ENCODE results near the gene SOX1.

The SOX1 gene

GRCh38 chr13:112101360-112101930 is 34.5 kb downstream of the SOX1 start:
- H3K4ac ChIP-seq (ENCODE audit: low read depth in 1 of 2, low read length in 2 of 2), result no peak overlapping the region
- H4K91ac ChIP-seq (ENCODE audit: low read length), result no peak overlapping the region
- no peak overlapping the region for H3K23ac ChIP-seq (ENCODE audit: low read length in 2 of 2)
- no peak overlapping the region for H2BK15ac ChIP-seq (ENCODE audit: low read depth, poor library complexity, severe bottlenecking)
- no peak overlapping the region for H3K14ac ChIP-seq (ENCODE audit: low read length in 2 of 2)
- no peak overlapping the region for H2AFZ ChIP-seq (ENCODE audit: low read depth, low read length)
- no peak for DNase-seq
- peaks cover 6% of the 10 kb centered on the region for H3K4me1 ChIP-seq (ENCODE audit: control insufficient read depth, insufficient read depth, low read depth, low read length)
- no peak overlapping the region for H3K9ac ChIP-seq (ENCODE audit: low read length)
- no peak overlapping the region for H3K18ac ChIP-seq (ENCODE audit: low read depth in 1 of 2, low read length in 2 of 2)
- no peak overlapping the region for H2BK12ac ChIP-seq (ENCODE audit: low read length in 2 of 2)
- H2BK120ac ChIP-seq (ENCODE audit: low read depth, low read length), result no peak overlapping the region
- peaks cover 49% of the 10 kb centered on the region in 2 experiments for H3K27me3 ChIP-seq (ENCODE audit: control insufficient read depth in 1 of 2, insufficient read depth in 1 of 2, low read length in 2 of 2)
- no peak overlapping the region for H2BK5ac ChIP-seq (ENCODE audit: low read depth, low read length, poor library complexity, severe bottlenecking)
- no peak overlapping the region for H3K27ac ChIP-seq (ENCODE audit: low read length, poor library complexity, severe bottlenecking)
- no peaks in the 10 kb centered on the region for H3K36me3 ChIP-seq (ENCODE audit: control insufficient read depth in 1 of 2, insufficient read depth in 2 of 2, low read depth in 1 of 2, low read length in 2 of 2)
- 66% methylated on average over 6 of the region's 11 CpGs for WGBS
- H3K4me2 ChIP-seq (ENCODE audit: low read length, poor library complexity, severe bottlenecking), result no peak overlapping the region
- H2AK5ac ChIP-seq (ENCODE audit: low read length, severe bottlenecking), result no peak overlapping the region
- H3K79me1 ChIP-seq (replicated peaks; ENCODE audit: low read length, poor library complexity, severe bottlenecking), result no peaks in the 10 kb centered on the region
- H3K4me3 ChIP-seq (ENCODE audit: insufficient read depth in 1 of 2, low read depth in 1 of 2, low read length in 2 of 2), result no peak overlapping the region
- no peaks in the 10 kb centered on the region for H3K9me3 ChIP-seq (ENCODE audit: control insufficient read depth, low read length)
- H4K8ac ChIP-seq (ENCODE audit: low read length), result no peak overlapping the region

GRCh38 chr13:112102243-112102642 is 35.3 kb downstream of the SOX1 start:
- Histone ChIP-seq H2BK15ac (ENCODE audit: low read depth, poor library complexity, severe bottlenecking) (no peak overlapping the region), H2BK120ac (ENCODE audit: low read depth, low read length) (no peak overlapping the region), H3K9me3 (ENCODE audit: control insufficient read depth, low read length) (no peaks in the 10 kb centered on the region), H4K8ac (ENCODE audit: low read length) (no peak overlapping the region), H3K27ac (ENCODE audit: low read length, poor library complexity, severe bottlenecking) (no peak overlapping the region), H2BK12ac (ENCODE audit: low read length in 2 of 2) (no peak overlapping the region), H2BK5ac (ENCODE audit: low read depth, low read length, poor library complexity, severe bottlenecking) (no peak overlapping the region), H3K36me3 (ENCODE audit: control insufficient read depth in 1 of 2, insufficient read depth in 2 of 2, low read depth in 1 of 2, low read length in 2 of 2) (no peaks in the 10 kb centered on the region), H2AFZ (ENCODE audit: low read depth, low read length) (no peak overlapping the region), H3K4me2 (ENCODE audit: low read length, poor library complexity, severe bottlenecking) (no peak overlapping the region), H3K23ac (ENCODE audit: low read length in 2 of 2) (no peak overlapping the region), H3K9ac (ENCODE audit: low read length) (no peak overlapping the region), H3K79me1 (replicated peaks; ENCODE audit: low read length, poor library complexity, severe bottlenecking) (no peaks in the 10 kb centered on the region), H2AK5ac (ENCODE audit: low read length, severe bottlenecking) (no peak overlapping the region), H3K27me3 (ENCODE audit: control insufficient read depth in 1 of 2, insufficient read depth in 1 of 2, low read length in 2 of 2) (peaks cover 57% of the 10 kb centered on the region in 2 experiments), H3K4me3 (ENCODE audit: insufficient read depth in 1 of 2, low read depth in 1 of 2, low read length in 2 of 2) (no peak overlapping the region), H3K4me1 (ENCODE audit: control insufficient read depth, insufficient read depth, low read depth, low read length) (peaks cover 6% of the 10 kb centered on the region), H4K91ac (ENCODE audit: low read length) (no peak overlapping the region), H3K4ac (ENCODE audit: low read depth in 1 of 2, low read length in 2 of 2) (no peak overlapping the region), H3K18ac (ENCODE audit: low read depth in 1 of 2, low read length in 2 of 2) (no peak overlapping the region), H3K14ac (ENCODE audit: low read length in 2 of 2) (no peak overlapping the region)
- no peak for DNase-seq
- 40% methylated on average over 7 of the region's 7 CpGs for WGBS

DNA sequence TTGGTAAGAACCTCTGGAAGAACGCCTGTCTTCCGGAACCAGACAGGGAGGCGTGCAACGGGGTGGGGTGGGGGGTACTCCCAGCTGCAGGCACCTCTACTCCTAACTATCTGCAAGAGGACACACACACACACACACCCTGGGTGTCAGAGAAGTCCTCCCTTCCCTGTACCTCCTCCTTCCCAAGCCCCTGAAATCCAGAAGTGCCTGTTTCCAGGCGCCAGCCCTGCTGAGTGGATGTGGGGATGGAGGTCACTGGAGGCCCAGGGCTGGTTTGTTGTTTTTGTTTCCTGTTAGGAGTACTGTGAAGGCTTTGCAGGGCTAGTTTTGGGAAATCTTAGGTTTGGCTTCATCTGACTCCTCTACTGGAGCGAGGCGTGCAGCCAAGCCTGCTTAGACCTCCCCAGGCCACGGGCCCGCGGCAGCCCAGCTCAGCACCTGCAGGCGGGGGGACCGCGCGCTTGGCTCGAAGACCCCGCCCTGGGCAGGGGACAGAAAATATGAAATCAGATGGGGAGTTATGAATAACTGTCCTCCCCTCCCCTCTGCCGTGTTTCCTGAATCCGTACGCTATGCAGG is 36.4 kb downstream of the SOX1 start:
- Histone ChIP-seq H2BK15ac (ENCODE audit: low read depth, poor library complexity, severe bottlenecking) (no peak overlapping the region), H3K4me2 (ENCODE audit: low read length, poor library complexity, severe bottlenecking) (no peak overlapping the region), H4K8ac (ENCODE audit: low read length) (no peak overlapping the region), H3K27ac (ENCODE audit: low read length, poor library complexity, severe bottlenecking) (no peak overlapping the region), H3K36me3 (ENCODE audit: control insufficient read depth in 1 of 2, insufficient read depth in 2 of 2, low read depth in 1 of 2, low read length in 2 of 2) (no peaks in the 10 kb centered on the region), H2BK120ac (ENCODE audit: low read depth, low read length) (no peak overlapping the region), H3K4me3 (ENCODE audit: insufficient read depth in 1 of 2, low read depth in 1 of 2, low read length in 2 of 2) (no peak overlapping the region), H2BK12ac (ENCODE audit: low read length in 2 of 2) (no peak overlapping the region), H2BK5ac (ENCODE audit: low read depth, low read length, poor library complexity, severe bottlenecking) (no peak overlapping the region), H3K9me3 (ENCODE audit: control insufficient read depth, low read length) (no peaks in the 10 kb centered on the region), H3K79me1 (replicated peaks; ENCODE audit: low read length, poor library complexity, severe bottlenecking) (no peaks in the 10 kb centered on the region), H2AFZ (ENCODE audit: low read depth, low read length) (no peak overlapping the region), H3K14ac (ENCODE audit: low read length in 2 of 2) (no peak overlapping the region), H3K4me1 (ENCODE audit: control insufficient read depth, insufficient read depth, low read depth, low read length) (peaks cover 6% of the 10 kb centered on the region), H3K9ac (ENCODE audit: low read length) (no peak overlapping the region), H2AK5ac (ENCODE audit: low read length, severe bottlenecking) (no peak overlapping the region), H3K18ac (ENCODE audit: low read depth in 1 of 2, low read length in 2 of 2) (no peak overlapping the region), H3K23ac (ENCODE audit: low read length in 2 of 2) (no peak overlapping the region), H4K91ac (ENCODE audit: low read length) (no peak overlapping the region), H3K27me3 (ENCODE audit: control insufficient read depth in 1 of 2, insufficient read depth in 1 of 2, low read length in 2 of 2) (peaks cover 63 to 66% of the 10 kb centered on the region in 2 experiments), H3K4ac (ENCODE audit: low read depth in 1 of 2, low read length in 2 of 2) (no peak overlapping the region)
- 40% methylated on average over 11 of the region's 19 CpGs for WGBS
- no peak for DNase-seq

- Histone ChIP-seq H3K4me3 (ENCODE audit: insufficient read depth in 1 of 2, low read depth in 1 of 2, low read length in 2 of 2) (peak overlapping the region in 1 of 2 experiments; percentile 12), H2BK5ac (ENCODE audit: low read depth, low read length, poor library complexity, severe bottlenecking) (no peak overlapping the region), H2BK12ac (ENCODE audit: low read length in 2 of 2) (no peak overlapping the region), H3K18ac (ENCODE audit: low read depth in 1 of 2, low read length in 2 of 2) (no peak overlapping the region), H3K9me3 (ENCODE audit: control insufficient read depth, low read length) (no peaks in the 10 kb centered on the region), H3K14ac (ENCODE audit: low read length in 2 of 2) (no peak overlapping the region), H3K4ac (ENCODE audit: low read depth in 1 of 2, low read length in 2 of 2) (no peak overlapping the region), H2AK5ac (ENCODE audit: low read length, severe bottlenecking) (no peak overlapping the region), H3K4me1 (ENCODE audit: control insufficient read depth, insufficient read depth, low read depth, low read length) (peaks cover 6% of the 10 kb centered on the region), H3K36me3 (ENCODE audit: control insufficient read depth in 1 of 2, insufficient read depth in 2 of 2, low read depth in 1 of 2, low read length in 2 of 2) (no peaks in the 10 kb centered on the region), H3K9ac (ENCODE audit: low read length) (no peak overlapping the region), H3K27me3 (ENCODE audit: control insufficient read depth in 1 of 2, insufficient read depth in 1 of 2, low read length in 2 of 2) (peaks cover 66 to 67% of the 10 kb centered on the region in 2 experiments), H3K23ac (ENCODE audit: low read length in 2 of 2) (no peak overlapping the region), H4K91ac (ENCODE audit: low read length) (no peak overlapping the region), H3K27ac (ENCODE audit: low read length, poor library complexity, severe bottlenecking) (no peak overlapping the region), H2BK120ac (ENCODE audit: low read depth, low read length) (no peak overlapping the region), H2AFZ (ENCODE audit: low read depth, low read length) (no peak overlapping the region), H2BK15ac (ENCODE audit: low read depth, poor library complexity, severe bottlenecking) (no peak overlapping the region), H4K8ac (ENCODE audit: low read length) (no peak overlapping the region), H3K79me1 (replicated peaks; ENCODE audit: low read length, poor library complexity, severe bottlenecking) (no peaks in the 10 kb centered on the region), H3K4me2 (ENCODE audit: low read length, poor library complexity, severe bottlenecking) (no peak overlapping the region)
- DNase-seq, result no peak
- whole genome bisulfite sequencing, result 5% methylated on average over 65 of the region's 76 CpGs
These were observed 37.3 kb downstream of the SOX1 start for GRCh38 chr13:112103961-112104880.
